ENCODE data around the gene RTN1. TPM values are rescaled to one million over a fixed set of nuclear protein-coding genes. Genes with fewer than 3 reads are reported as not detected.

Gene RTN1
- total and polyA plus RNA-seq, 9 of the 15 experiments (the other 6 are each of a cell fraction or from before 2014, with no cell fraction given), result 0.03 to 0.09 TPM; not detected in 7

DNA sequence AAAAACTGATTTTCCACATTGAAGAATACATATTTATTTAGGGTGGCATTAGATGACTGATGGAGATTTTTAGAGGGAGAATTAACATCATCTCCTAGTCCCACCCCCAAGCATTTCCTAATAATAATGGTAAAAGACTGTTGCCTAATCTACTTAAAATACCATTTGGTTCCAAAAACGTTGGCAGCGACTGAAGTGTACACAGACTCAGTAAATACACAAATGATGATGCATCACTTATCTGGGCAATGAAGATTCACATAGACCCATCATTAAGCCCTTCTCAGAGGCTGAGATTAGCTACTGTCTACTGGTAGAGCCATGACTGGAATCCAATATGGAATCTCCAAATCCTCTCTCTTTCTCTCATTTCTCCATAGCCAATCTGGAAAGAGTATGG lies 18.2 kb downstream of the RTN1 start (continued):
- TF ChIP-seq, protein P1, sequence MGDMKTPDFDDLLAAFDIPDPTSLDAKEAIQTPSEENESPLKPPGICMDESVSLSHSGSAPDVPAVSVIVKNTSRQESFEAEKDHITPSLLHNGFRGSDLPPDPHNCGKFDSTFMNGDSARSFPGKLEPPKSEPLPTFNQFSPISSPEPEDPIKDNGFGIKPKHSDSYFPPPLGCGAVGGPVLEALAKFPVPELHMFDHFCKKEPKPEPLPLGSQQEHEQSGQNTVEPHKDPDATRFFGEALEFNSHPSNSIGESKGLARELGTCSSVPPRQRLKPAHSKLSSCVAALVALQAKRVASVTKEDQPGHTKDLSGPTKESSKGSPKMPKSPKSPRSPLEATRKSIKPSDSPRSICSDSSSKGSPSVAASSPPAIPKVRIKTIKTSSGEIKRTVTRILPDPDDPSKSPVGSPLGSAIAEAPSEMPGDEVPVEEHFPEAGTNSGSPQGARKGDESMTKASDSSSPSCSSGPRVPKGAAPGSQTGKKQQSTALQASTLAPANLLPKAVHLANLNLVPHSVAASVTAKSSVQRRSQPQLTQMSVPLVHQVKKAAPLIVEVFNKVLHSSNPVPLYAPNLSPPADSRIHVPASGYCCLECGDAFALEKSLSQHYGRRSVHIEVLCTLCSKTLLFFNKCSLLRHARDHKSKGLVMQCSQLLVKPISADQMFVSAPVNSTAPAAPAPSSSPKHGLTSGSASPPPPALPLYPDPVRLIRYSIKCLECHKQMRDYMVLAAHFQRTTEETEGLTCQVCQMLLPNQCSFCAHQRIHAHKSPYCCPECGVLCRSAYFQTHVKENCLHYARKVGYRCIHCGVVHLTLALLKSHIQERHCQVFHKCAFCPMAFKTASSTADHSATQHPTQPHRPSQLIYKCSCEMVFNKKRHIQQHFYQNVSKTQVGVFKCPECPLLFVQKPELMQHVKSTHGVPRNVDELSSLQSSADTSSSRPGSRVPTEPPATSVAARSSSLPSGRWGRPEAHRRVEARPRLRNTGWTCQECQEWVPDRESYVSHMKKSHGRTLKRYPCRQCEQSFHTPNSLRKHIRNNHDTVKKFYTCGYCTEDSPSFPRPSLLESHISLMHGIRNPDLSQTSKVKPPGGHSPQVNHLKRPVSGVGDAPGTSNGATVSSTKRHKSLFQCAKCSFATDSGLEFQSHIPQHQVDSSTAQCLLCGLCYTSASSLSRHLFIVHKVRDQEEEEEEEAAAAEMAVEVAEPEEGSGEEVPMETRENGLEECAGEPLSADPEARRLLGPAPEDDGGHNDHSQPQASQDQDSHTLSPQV (IDR thresholded peaks at IDR 0.05), result no peak
- no peak for TF ChIP-seq CBX1 (IDR thresholded peaks at IDR 0.05; ENCODE audit: low read depth)
- no peak for TF ChIP-seq SMAD2 (IDR thresholded peaks at IDR 0.05; ENCODE audit: low read depth, low read length)
- no peak for TF ChIP-seq TAF7 (tag; IDR thresholded peaks at IDR 0.05)
- no peak for TF ChIP-seq EP400 (IDR thresholded peaks at IDR 0.05)

DNA sequence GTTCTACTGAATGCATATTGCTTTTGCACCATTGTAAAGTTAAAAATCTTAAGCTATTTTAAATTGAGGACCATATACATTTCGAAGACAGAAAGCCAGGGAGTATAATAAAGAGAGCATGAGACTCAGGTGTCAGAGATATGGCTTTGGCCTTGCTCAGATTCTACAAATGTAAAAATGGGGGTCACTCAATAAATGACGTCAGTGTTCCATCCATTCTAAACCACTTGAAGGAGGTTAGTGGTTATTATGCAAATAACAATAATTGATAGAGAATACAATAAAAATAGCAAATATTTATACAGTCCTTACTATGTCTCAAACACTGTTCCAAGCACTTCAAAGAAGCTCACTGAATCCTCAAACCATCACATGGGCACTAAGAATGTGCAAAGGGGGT lies 20.1 kb downstream of the RTN1 start:
- FAIRE-seq, result no peak
- BruUV-seq (replicated peaks), result no TSS peak
- CTCF ChIA-PET (ENCODE audit: low intra/inter-chr PET ratio), result no interaction called here

More for the DNA sequence above, 20.1 kb downstream of the RTN1 start:
- no peaks in the 10 kb centered on the region for H3K9me3 ChIP-seq (replicated peaks; ENCODE audit: control insufficient read depth, insufficient read depth, low read depth, low read length)
- no peak overlapping the region for H3K4me2 ChIP-seq (ENCODE audit: insufficient read depth, low read length)
- ATAC-seq (no peak), DNase-seq (ENCODE audit: extremely low read depth in 1 of 4, low spot score in 3 of 4) (no peak)
- POLR2A ChIA-PET, result no interaction called here
- 0% methylated on average over 2 of the region's 2 CpGs for WGBS (ENCODE audit: insufficient coverage, low coverage, missing lambda C conversion rate)
- in situ Hi-C loops (cut with MboI), result no loop called here
- intact Hi-C loops (cut with micrococcal nuclease), result no loop called here
- H3K9ac ChIP-seq (ENCODE audit: insufficient read depth in 1 of 2, low read depth in 2 of 2, low read length in 2 of 2), result no peak overlapping the region
- no peaks in the 10 kb centered on the region for H3K4me1 ChIP-seq (replicated peaks in 1 of 2; ENCODE audit: control insufficient read depth in 2 of 2, insufficient read depth in 2 of 2, low read length in 2 of 2)
- H3K79me2 ChIP-seq (ENCODE audit: control insufficient read depth, insufficient read depth, low read length), result no peaks in the 10 kb centered on the region
- H3K9me1 ChIP-seq (ENCODE audit: control insufficient read depth, insufficient read depth, low read length), result no peaks in the 10 kb centered on the region
- no peaks in the 10 kb centered on the region for H3K27me3 ChIP-seq (ENCODE audit: control insufficient read depth in 2 of 2, insufficient read depth in 2 of 2, low read length in 2 of 2)
- no peak overlapping the region for H3K27ac ChIP-seq (ENCODE audit: extremely low read depth, low read depth, low read length)
- H3K4me3 ChIP-seq, result no peak overlapping the region
- no peaks in the 10 kb centered on the region for H4K20me1 ChIP-seq (replicated peaks; ENCODE audit: control insufficient read depth, insufficient read depth, low read length)
- no peak overlapping the region for H2AFZ ChIP-seq (ENCODE audit: low read depth, low read length)
- no peaks in the 10 kb centered on the region for H3K36me3 ChIP-seq (ENCODE audit: control insufficient read depth, insufficient read depth, low read length)
- TF ChIP-seq ZNF551 (CRISPR knock-in tag; IDR thresholded peaks at IDR 0.05), result no peak
- TF ChIP-seq, protein P2, sequence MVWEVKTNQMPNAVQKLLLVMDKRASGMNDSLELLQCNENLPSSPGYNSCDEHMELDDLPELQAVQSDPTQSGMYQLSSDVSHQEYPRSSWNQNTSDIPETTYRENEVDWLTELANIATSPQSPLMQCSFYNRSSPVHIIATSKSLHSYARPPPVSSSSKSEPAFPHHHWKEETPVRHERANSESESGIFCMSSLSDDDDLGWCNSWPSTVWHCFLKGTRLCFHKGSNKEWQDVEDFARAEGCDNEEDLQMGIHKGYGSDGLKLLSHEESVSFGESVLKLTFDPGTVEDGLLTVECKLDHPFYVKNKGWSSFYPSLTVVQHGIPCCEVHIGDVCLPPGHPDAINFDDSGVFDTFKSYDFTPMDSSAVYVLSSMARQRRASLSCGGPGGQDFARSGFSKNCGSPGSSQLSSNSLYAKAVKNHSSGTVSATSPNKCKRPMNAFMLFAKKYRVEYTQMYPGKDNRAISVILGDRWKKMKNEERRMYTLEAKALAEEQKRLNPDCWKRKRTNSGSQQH (CRISPR knock-in tag; IDR thresholded peaks at IDR 0.05), result no peak
- TF ChIP-seq ZFP30 (CRISPR knock-in tag; IDR thresholded peaks at IDR 0.05; ENCODE audit: borderline replicate concordance), result no peak

Measured in K562 (cell line).